Colonic mucosa (tissue), 4 donors: ENCODE measurements around the gene GLE1. TPM values are rescaled to one million over a fixed set of nuclear protein-coding genes. Genes with fewer than 3 reads are reported as not detected.

Source experiments
- DNase-seq: peaks from one replicate; pipeline ENCODE4 v3.0.0-alpha.2; 2020
- H3K27ac ChIP-seq: fragments of 200-600 bp; one replicate; pipeline ENCODE4 v1.8.0; 2021
- H3K27me3 ChIP-seq: fragments of 200-600 bp; one replicate; pipeline ENCODE4 v1.8.0; 2021
- H3K36me3 ChIP-seq: fragments of 200-600 bp; one replicate; pipeline ENCODE4 v1.8.0; 2021
- H3K4me1 ChIP-seq: fragments of 200-600 bp; one replicate; pipeline ENCODE4 v1.8.0; 2021; ENCODE audit warnings: mild to moderate bottlenecking
- H3K4me3 ChIP-seq: fragments of 200-600 bp; one replicate; pipeline ENCODE4 v1.8.0; 2021
- H3K9ac ChIP-seq, 2 donors: one replicate each; pipeline ENCODE4 v1.7.0; 2013; ENCODE audit warnings: control low read depth in 2 of 2, low read depth in 2 of 2, low read length in 2 of 2
- H3K9me3 ChIP-seq: fragments of 200-600 bp; one replicate; pipeline ENCODE4 v1.8.0; 2021
- intact Hi-C: fragments of 100-400 bp; cut with DNase I; formaldehyde crosslinking; loops from one replicate; pipeline ENCODE4 v1.14.1; 2022
- total RNA-seq, 2 donors: library from RNA; stranded (reverse); fragmentation: NEBNext Ultra II Directional in 1 of 2; extraction: Animal tissue kit (Norgen Biotek cat#: 25700) in 1 of 2; gene quantifications; one replicate each; pipeline ENCODE4 v1.2.1, GENCODE V29; 2021
- TF ChIP-seq, protein P1 (sequence below): fragments of 200-600 bp; IDR thresholded peaks from one replicate; pipeline ENCODE4 v1.8.0; 2022; ENCODE audit warnings: antibody characterized with exemption, mild to moderate bottlenecking
- donor health status: healthy.
- donor health status: DM: no; HTN: no; CAD: no.
- donor health status: DM: no; HTN: no; CAD: no.

Gene GLE1, protein sequence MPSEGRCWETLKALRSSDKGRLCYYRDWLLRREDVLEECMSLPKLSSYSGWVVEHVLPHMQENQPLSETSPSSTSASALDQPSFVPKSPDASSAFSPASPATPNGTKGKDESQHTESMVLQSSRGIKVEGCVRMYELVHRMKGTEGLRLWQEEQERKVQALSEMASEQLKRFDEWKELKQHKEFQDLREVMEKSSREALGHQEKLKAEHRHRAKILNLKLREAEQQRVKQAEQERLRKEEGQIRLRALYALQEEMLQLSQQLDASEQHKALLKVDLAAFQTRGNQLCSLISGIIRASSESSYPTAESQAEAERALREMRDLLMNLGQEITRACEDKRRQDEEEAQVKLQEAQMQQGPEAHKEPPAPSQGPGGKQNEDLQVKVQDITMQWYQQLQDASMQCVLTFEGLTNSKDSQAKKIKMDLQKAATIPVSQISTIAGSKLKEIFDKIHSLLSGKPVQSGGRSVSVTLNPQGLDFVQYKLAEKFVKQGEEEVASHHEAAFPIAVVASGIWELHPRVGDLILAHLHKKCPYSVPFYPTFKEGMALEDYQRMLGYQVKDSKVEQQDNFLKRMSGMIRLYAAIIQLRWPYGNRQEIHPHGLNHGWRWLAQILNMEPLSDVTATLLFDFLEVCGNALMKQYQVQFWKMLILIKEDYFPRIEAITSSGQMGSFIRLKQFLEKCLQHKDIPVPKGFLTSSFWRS
- 10 to 100 TPM; 30.7 to 44.5 TPM for total RNA-seq

DNA sequence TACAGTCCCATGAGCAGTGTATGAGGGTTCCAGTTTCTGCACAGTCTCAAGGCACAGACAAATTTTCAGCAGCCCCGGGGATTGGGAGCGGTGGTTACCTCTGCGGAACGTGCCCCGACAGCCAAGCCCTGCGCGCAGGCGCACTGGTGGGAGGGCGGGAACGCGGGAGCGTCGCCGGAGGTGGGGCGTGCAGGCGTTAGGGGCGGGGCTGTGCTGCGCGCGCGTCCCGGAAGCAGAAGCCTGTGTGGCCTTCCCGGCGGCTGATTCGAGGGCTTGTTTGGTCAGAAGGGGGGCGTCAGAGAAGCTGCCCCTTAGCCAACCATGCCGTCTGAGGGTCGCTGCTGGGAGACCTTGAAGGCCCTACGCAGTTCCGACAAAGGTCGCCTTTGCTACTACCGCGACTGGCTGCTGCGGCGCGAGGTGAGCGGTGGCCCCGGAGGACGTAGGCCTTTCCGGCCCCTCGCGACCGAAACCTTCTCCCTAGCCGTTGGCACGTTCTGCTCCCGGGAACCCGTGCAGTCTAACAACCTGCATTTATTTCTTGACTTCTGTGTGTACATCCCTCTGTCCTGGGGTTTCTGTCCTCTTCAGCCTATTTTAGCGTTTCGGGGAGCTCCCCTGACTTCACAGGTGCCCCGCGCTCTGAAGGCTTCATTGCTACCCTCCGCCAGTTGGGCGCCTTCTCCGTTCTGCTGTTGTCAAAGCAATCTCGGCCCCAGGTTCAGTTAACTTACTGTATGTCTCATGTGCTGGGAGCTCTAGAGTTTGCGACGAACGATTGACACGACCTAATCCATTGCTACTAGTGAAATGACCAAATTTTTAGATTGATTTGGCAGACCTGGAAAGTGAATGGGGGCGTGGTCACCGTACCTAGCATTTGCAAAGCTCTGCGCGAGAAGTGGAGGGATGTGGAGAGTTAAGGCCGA, at the start of gene GLE1:
Gene GLE1, plus strand, starts transcription at position 235 of the 929 bp plus-strand sequence. Its CDS starts 87 bp downstream, at position 322.
- Histone ChIP-seq H3K9ac (peak within 1 kb of the TSS; percentile 94 to 99), H3K27me3 (no peaks in the 10 kb centered on the region), H3K4me3 (peak within 1 kb of the TSS; percentile 91), H3K4me1 (peaks cover 12% of the 10 kb centered on the region), H3K27ac (peak within 1 kb of the TSS; percentile 80), H3K36me3 (peaks cover 5% of the 10 kb centered on the region), H3K9me3 (no peaks in the 10 kb centered on the region)
- peak; percentile 98 for DNase-seq
- TF ChIP-seq, protein P1, sequence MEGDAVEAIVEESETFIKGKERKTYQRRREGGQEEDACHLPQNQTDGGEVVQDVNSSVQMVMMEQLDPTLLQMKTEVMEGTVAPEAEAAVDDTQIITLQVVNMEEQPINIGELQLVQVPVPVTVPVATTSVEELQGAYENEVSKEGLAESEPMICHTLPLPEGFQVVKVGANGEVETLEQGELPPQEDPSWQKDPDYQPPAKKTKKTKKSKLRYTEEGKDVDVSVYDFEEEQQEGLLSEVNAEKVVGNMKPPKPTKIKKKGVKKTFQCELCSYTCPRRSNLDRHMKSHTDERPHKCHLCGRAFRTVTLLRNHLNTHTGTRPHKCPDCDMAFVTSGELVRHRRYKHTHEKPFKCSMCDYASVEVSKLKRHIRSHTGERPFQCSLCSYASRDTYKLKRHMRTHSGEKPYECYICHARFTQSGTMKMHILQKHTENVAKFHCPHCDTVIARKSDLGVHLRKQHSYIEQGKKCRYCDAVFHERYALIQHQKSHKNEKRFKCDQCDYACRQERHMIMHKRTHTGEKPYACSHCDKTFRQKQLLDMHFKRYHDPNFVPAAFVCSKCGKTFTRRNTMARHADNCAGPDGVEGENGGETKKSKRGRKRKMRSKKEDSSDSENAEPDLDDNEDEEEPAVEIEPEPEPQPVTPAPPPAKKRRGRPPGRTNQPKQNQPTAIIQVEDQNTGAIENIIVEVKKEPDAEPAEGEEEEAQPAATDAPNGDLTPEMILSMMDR = no peak
- intact Hi-C loops = no loop called here

DNA sequence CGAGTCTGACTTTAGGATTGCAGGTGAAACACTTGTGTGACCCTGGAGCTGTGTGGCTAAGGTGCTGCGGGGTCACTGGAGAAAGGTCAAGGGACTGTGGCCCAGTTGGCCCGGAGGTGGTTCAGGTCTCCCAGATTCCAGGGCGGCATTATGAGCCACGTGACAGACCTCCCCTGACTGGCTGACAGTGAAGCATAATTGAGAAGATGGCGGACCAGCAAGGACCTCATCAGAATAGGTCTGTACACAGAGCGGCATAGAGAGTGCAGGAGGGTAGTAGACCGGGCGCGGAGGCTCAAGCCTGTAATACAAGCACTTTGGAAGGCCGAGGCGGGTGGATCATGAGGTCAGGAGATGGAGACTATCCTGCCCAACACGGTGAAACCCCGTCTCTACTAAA, 49.5 kb upstream of the GLE1 start:
- intact Hi-C loops = no loop called here
- H3K4me3 ChIP-seq = no peak overlapping the region
- no peaks in the 10 kb centered on the region for H3K27me3 ChIP-seq
- H3K4me1 ChIP-seq = no peaks in the 10 kb centered on the region
- no peaks in the 10 kb centered on the region for H3K9me3 ChIP-seq
- H3K9ac ChIP-seq = no peak overlapping the region
- no peak overlapping the region for H3K27ac ChIP-seq
- DNase-seq = no peak
- TF ChIP-seq, protein P1 = no peak
- no peaks in the 10 kb centered on the region for H3K36me3 ChIP-seq

DNA sequence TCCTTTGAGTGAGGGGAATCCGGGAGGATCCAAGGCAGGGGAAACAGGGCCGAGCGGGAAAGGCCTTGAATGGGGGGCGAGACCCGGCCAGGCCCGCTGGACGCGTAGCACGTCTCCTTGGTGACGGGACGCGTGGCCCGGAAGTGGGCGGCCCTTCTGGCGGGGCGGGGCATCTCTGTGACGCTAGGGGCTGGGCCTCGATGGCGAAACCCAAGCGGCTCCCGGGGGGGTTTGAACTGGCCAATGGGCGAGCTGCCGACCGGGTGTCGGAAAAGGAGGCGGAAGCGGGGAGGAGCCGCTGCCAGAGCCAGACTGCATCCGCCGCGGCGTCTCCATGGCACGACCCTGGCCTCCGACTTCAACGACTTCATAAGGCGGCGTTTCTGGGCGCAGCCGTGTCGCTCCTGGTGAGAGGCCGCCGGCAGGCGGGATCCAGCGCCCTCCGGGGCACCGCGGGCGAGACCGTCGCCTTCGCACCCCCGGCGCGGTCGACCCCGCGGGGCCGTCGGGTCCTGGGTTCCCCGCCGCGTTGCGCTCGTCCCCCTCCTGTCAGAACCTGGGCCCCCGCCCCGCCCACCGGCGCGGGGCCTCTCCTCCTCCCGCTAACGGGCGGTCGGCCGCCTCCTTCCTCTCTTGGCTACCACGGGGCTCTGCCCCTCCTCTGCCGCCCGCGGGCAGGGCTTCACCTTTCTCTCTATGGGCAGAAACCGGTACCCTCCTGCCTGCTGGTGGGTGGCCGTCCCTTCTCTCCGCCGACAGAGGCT, 48.5 kb upstream of the GLE1 start, which contains the start of gene ODF2:
Gene ODF2, plus strand, starts transcription at position 158 of the 764 bp plus-strand sequence. Its CDS starts 86 bp downstream, at position 244.
- intact Hi-C loops = no loop called here

DNA sequence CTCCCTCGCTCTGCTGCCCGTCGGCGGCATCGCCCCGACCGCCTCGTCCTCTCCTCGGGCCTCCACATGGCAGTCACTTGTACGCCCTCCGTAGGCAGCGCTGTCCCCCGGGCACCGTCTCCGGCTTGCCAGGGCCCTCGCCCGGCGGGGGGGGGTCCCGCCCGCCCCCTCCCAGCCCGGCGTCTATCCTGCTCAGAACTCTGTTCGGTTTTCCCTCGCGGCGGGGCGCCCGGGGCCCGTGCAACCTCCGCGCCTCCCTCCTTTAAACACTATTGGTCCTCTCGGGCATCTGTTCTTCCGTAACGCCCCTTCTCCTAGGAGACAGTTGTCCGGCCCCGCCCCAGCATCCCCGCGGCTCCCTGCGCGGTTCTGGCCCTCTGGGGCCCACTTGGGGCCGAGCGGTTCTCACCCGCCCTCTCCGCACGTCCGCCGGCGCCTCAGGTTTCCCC, 47.9 kb upstream of the GLE1 start:
- Histone ChIP-seq H3K27me3 (no peaks in the 10 kb centered on the region), H3K27ac (peak overlapping the region; percentile 72), H3K9ac (peak overlapping the region; percentile 79 to 87), H3K4me1 (no peaks in the 10 kb centered on the region), H3K4me3 (peak overlapping the region; percentile 90), H3K9me3 (no peaks in the 10 kb centered on the region), H3K36me3 (no peaks in the 10 kb centered on the region)
- intact Hi-C loops = no loop called here
- peak; percentile 81 for DNase-seq
- TF ChIP-seq, protein P1 = no peak

More for the DNA sequence above, 48.5 kb upstream of the GLE1 start, which contains the start of gene ODF2:
- H3K27me3 ChIP-seq = no peaks in the 10 kb centered on the region
- DNase-seq = peak; percentile 99
- H3K9ac ChIP-seq = peak within 1 kb of the TSS; percentile 79 to 87
- H3K4me1 ChIP-seq = no peaks in the 10 kb centered on the region
- peak within 1 kb of the TSS; percentile 90 for H3K4me3 ChIP-seq
- peak within 1 kb of the TSS; percentile 72 for H3K27ac ChIP-seq
- TF ChIP-seq, protein P1 = no peak
- H3K9me3 ChIP-seq = no peaks in the 10 kb centered on the region
- no peaks in the 10 kb centered on the region for H3K36me3 ChIP-seq
